ENCODE measurements around the gene ACTA1.

DNA sequence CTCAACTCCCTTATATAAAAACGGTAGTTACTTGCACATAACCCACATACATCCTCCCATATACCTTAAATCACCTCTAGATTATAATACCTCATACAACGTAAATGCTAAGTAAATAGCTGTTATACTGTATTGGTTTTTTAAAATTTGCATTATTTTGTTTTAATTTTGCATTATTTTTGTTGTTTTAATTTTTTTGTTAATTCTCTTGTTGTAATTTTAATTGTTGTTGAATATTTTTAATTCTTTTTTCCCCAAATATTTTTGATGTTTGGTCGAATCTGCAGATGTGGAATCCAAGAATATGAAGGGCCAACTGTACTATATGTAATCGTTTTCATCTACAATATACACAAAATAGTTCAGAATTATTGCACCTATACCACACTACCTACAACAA, 23.5 kb upstream of the ACTA1 start:
- TF ChIP-seq, protein P1, sequence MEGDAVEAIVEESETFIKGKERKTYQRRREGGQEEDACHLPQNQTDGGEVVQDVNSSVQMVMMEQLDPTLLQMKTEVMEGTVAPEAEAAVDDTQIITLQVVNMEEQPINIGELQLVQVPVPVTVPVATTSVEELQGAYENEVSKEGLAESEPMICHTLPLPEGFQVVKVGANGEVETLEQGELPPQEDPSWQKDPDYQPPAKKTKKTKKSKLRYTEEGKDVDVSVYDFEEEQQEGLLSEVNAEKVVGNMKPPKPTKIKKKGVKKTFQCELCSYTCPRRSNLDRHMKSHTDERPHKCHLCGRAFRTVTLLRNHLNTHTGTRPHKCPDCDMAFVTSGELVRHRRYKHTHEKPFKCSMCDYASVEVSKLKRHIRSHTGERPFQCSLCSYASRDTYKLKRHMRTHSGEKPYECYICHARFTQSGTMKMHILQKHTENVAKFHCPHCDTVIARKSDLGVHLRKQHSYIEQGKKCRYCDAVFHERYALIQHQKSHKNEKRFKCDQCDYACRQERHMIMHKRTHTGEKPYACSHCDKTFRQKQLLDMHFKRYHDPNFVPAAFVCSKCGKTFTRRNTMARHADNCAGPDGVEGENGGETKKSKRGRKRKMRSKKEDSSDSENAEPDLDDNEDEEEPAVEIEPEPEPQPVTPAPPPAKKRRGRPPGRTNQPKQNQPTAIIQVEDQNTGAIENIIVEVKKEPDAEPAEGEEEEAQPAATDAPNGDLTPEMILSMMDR (IDR thresholded peaks at IDR 0.05) = no peak
- no peak for TF ChIP-seq RARB (CRISPR knock-in tag; IDR thresholded peaks at IDR 0.05)
- TF ChIP-seq, protein P2, sequence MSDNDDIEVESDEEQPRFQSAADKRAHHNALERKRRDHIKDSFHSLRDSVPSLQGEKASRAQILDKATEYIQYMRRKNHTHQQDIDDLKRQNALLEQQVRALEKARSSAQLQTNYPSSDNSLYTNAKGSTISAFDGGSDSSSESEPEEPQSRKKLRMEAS (IDR thresholded peaks at IDR 0.05) = no peak
- TF ChIP-seq, protein P3, sequence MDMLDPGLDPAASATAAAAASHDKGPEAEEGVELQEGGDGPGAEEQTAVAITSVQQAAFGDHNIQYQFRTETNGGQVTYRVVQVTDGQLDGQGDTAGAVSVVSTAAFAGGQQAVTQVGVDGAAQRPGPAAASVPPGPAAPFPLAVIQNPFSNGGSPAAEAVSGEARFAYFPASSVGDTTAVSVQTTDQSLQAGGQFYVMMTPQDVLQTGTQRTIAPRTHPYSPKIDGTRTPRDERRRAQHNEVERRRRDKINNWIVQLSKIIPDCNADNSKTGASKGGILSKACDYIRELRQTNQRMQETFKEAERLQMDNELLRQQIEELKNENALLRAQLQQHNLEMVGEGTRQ (IDR thresholded peaks at IDR 0.05) = no peak
- no peak for TF ChIP-seq POLR2A (IDR thresholded peaks at IDR 0.05; ENCODE audit: low read length)
- no peak for TF ChIP-seq RNF2 (IDR thresholded peaks at IDR 0.05; ENCODE audit: borderline replicate concordance, low read depth)
- TF ChIP-seq, protein P4, sequence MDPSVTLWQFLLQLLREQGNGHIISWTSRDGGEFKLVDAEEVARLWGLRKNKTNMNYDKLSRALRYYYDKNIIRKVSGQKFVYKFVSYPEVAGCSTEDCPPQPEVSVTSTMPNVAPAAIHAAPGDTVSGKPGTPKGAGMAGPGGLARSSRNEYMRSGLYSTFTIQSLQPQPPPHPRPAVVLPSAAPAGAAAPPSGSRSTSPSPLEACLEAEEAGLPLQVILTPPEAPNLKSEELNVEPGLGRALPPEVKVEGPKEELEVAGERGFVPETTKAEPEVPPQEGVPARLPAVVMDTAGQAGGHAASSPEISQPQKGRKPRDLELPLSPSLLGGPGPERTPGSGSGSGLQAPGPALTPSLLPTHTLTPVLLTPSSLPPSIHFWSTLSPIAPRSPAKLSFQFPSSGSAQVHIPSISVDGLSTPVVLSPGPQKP (IDR thresholded peaks at IDR 0.05; ENCODE audit: low read depth, low read length) = no peak
- TF ChIP-seq KDM1A (IDR thresholded peaks at IDR 0.05; ENCODE audit: low read depth) = no peak
- TF ChIP-seq NR3C1 (IDR thresholded peaks at IDR 0.05) = no peak
- no peak for TF ChIP-seq ZFP36 (IDR thresholded peaks at IDR 0.05; ENCODE audit: borderline replicate concordance, partially characterized antibody)
- no peak for TF ChIP-seq CEBPB (IDR thresholded peaks at IDR 0.05)
- TF ChIP-seq ZC3H11A (IDR thresholded peaks at IDR 0.05) = no peak
- TF ChIP-seq RCOR1 (IDR thresholded peaks at IDR 0.05; ENCODE audit: low read depth, low read length) = no peak
- no peak for TF ChIP-seq EP300 (IDR thresholded peaks at IDR 0.05)
